Measurements from ENCODE around the gene KIF9.

KIF9 gene

DNA sequence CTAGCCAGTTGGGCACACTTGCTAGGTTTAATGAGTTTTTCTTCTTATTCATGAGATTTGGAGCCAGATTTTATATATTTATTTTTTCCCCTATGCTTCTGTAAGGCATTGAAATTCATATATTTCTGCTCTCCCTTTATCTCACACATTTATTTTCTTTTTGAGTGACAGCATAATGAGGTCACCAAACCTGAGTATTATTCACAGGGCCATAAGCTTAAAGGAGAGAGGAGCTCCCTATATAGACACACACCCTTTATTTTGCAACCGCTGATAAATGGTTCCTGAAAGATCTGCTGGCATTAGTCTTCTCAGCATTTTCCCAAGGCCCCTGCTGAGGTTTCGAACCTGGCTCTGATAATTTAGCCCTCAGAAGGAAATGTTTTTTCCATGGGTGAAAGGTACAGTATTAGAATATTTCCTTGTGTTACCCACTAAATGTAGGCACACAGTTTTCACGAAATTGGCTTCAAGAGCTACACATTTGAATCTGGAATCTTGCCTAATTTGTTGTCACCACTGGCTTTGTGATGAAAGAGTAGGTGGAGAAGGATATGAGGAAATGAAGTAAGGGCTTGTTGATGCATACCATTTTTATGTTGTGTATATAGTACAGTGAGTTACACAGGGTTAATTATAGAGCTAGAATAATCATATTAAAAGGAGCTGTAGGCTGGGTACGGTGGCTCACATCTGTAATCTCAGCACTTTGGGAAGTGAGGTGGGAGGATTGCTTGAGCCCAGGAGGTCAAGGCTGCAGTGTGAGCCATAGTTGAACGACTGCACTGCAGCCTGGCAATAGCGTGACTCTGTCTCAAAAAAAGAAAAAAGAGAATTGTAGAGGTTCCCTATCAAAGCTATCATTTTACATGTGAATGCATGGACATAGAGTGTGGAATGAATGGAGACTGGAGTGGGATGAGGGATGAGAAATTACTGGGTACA lies 6.6 kb upstream of the KIF9 start:
- H3K4me3 ChIP-seq (replicated peaks; ENCODE audit: low read depth, low read length), result no peak overlapping the region
- peaks cover 3% of the 10 kb centered on the region for H3K36me3 ChIP-seq (ENCODE audit: control insufficient read depth, insufficient read depth, low read length)
- TF ChIP-seq, protein P1, sequence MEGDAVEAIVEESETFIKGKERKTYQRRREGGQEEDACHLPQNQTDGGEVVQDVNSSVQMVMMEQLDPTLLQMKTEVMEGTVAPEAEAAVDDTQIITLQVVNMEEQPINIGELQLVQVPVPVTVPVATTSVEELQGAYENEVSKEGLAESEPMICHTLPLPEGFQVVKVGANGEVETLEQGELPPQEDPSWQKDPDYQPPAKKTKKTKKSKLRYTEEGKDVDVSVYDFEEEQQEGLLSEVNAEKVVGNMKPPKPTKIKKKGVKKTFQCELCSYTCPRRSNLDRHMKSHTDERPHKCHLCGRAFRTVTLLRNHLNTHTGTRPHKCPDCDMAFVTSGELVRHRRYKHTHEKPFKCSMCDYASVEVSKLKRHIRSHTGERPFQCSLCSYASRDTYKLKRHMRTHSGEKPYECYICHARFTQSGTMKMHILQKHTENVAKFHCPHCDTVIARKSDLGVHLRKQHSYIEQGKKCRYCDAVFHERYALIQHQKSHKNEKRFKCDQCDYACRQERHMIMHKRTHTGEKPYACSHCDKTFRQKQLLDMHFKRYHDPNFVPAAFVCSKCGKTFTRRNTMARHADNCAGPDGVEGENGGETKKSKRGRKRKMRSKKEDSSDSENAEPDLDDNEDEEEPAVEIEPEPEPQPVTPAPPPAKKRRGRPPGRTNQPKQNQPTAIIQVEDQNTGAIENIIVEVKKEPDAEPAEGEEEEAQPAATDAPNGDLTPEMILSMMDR (IDR thresholded peaks at IDR 0.05; ENCODE audit: insufficient read depth, low read length, poor library complexity, severe bottlenecking), result no peak
- DNase-seq (ENCODE audit: extremely low read depth, insufficient read length), result no peak
- H3K27me3 ChIP-seq (replicated peaks; ENCODE audit: control insufficient read depth, insufficient read depth, low read length), result no peaks in the 10 kb centered on the region

DNA sequence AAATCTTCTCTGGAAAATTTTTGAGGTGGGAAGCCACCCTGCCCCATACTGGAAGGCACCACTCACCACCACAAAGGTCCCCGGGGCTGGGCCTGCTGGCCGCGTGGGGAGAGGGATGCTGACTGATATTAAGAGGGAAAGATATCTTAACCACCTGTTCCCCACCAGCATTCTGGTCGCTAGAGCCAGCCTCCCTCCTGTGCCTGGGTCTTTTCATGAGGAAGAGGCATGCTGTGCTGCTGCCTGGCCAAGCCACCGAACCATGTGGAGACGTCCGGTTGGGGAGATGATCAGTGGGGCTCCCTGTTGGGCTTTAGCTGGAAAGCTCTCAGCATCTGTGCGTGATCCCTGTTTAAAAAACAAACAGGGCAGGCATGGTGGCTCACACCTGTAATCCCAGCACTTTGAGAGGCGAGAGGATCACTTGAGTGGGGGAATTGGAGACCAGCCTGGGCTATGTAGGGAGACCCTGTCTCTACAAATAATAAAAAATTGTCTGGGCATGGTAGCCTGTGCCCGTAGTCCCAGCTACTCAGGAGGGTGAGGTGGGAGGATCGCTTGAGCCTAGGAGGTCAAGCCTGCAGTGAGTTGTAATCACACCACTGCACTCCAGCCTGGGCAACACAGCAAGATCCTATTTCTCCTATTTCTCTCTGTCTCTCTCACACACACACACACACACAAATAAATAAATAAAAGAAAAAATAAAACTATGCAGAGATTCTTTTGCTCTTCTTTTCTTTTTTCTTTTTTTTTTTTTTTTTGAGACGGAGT lies 1.2 kb upstream of the KIF9 start:
- H3K36me3 ChIP-seq (ENCODE audit: control insufficient read depth, insufficient read depth, low read length), result peaks cover 3% of the 10 kb centered on the region; the same call in 1 of the 2 replicates
- peak; percentile 43 for DNase-seq (ENCODE audit: extremely low read depth, insufficient read length)
- peak overlapping the region; percentile 85 for H3K4me3 ChIP-seq (replicated peaks; ENCODE audit: low read depth, low read length)
- TF ChIP-seq, protein P1 (IDR thresholded peaks at IDR 0.05; ENCODE audit: insufficient read depth, low read length, poor library complexity, severe bottlenecking), result no peak
- H3K27me3 ChIP-seq (replicated peaks; ENCODE audit: control insufficient read depth, insufficient read depth, low read length), result no peaks in the 10 kb centered on the region

DNA sequence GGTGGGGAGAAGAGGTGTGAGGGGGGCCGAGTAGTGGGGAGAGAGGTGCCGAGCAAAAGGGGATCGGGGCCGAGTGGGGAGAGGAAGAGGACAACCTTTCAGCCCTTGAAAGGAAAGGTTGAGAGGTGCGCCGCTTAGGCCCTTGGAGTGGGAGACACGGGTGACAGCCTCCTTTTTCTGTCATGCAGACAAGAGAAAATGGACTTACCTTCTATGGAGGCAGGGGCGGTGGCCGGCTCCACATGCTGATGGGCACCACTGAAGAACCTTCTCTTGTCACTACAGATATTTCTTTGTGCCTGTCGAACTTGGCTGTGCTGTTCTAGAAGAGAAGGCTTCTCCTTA lies 566 bp upstream of the KIF9 start:
- H3K27me3 ChIP-seq (replicated peaks; ENCODE audit: control insufficient read depth, insufficient read depth, low read length), result no peaks in the 10 kb centered on the region
- TF ChIP-seq, protein P1 (IDR thresholded peaks at IDR 0.05; ENCODE audit: insufficient read depth, low read length, poor library complexity, severe bottlenecking), result no peak
- peak overlapping the region; percentile 85 for H3K4me3 ChIP-seq (replicated peaks; ENCODE audit: low read depth, low read length)
- DNase-seq (ENCODE audit: extremely low read depth, insufficient read length), result peak; percentile 26
- H3K36me3 ChIP-seq (ENCODE audit: control insufficient read depth, insufficient read depth, low read length), result peaks cover 2% of the 10 kb centered on the region; the same call in 1 of the 2 replicates

DNA sequence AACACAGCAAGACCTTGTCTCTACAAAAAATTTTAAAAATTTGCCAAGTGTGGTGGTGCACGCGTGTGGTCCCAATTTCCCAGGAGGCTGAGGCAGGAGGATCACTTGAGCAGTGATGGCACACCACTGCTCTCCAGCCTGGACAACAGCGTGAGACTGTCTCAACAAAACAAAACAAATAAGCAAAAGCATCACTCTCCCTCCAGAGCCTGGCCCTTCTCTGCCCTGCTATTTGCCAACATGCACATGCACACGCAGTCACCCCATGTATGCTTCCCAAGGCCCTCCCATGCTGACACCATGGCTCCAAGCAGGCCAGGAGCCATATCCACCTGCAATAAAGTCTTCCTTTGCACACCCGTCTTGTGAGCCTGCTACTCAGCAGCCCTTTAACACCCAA lies 2.1 kb downstream of the KIF9 start:
- TF ChIP-seq, protein P1 (IDR thresholded peaks at IDR 0.05; ENCODE audit: insufficient read depth, low read length, poor library complexity, severe bottlenecking), result no peak
- H3K27me3 ChIP-seq (replicated peaks; ENCODE audit: control insufficient read depth, insufficient read depth, low read length), result no peaks in the 10 kb centered on the region
- H3K36me3 ChIP-seq (ENCODE audit: control insufficient read depth, insufficient read depth, low read length), result no peaks in the 10 kb centered on the region; the same call in 1 of the 2 replicates
- no peak for DNase-seq (ENCODE audit: extremely low read depth, insufficient read length)
- H3K4me3 ChIP-seq (replicated peaks; ENCODE audit: low read depth, low read length), result no peak overlapping the region

DNA sequence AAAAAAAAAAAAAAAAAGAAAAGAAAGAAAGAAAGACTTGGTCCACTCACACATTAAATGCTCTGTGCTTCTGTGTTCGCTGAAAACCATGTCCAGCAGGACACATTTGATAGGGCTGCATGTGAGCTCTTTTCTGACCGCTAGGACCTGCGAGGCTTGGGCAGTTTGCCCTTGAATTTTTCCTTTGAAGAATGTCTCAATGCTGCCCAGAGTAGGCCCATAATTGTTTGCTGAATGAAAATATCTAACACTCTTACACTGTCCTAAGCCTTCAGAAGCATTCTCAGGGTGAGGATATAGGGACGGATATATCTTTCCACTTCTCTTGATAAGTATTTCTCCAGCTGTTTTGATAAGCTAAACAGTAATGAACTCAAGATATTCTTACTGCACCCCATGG lies 6.0 kb downstream of the KIF9 start:
- TF ChIP-seq, protein P1 (IDR thresholded peaks at IDR 0.05; ENCODE audit: insufficient read depth, low read length, poor library complexity, severe bottlenecking), result no peak
- no peak for DNase-seq (ENCODE audit: extremely low read depth, insufficient read length)
- Histone ChIP-seq H3K4me3 (replicated peaks; ENCODE audit: low read depth, low read length) (no peak overlapping the region), H3K36me3 (ENCODE audit: control insufficient read depth, insufficient read depth, low read length) (no peaks in the 10 kb centered on the region; the same call in 1 of the 2 replicates), H3K27me3 (replicated peaks; ENCODE audit: control insufficient read depth, insufficient read depth, low read length) (no peaks in the 10 kb centered on the region)
